Endothelial cell of umbilical vein (primary cell): ENCODE measurements around the gene GCH1. TPM values are rescaled to one million over a fixed set of nuclear protein-coding genes. Genes with fewer than 3 reads are reported as not detected.

Experiments
- BruUV-seq: library from RNA; stranded (reverse); fragments of 400-500 nt; replicated peaks from 2 replicates; lab custom pipeline; 2021; lab: Mats Ljungman, UMichigan
- CTCF ChIA-PET: fragments of 300-600, 350-600 bp; sonication (Branson Sonifier 250); formaldehyde crosslinking; loops from one replicate; lab custom pipeline; 2021; ENCODE audit warnings: antibody characterized with exemption, inconsistent platforms; lab: Charles Lee
- POLR2A ChIA-PET: fragments of 300-600, 350-600 bp; sonication (Branson Sonifier 250); formaldehyde crosslinking; loops from one replicate; lab custom pipeline; 2021; ENCODE audit warnings: antibody characterized with exemption, inconsistent platforms; lab: Charles Lee
- DNase-seq: peaks from one replicate; pipeline ENCODE4 v3.0.0-alpha.2; 2011; ENCODE audit warnings: low read depth, low spot score
- FAIRE-seq: peaks from 2 replicates; lab custom pipeline; 2011; peaks lifted over from hg19 to GRCh38; lab: Jason Lieb, UNC
- H2AFZ ChIP-seq: 2 replicates; pipeline ENCODE4 v1.6.0; 2012; ENCODE audit warnings: low read depth, low read length, control low read depth, inconsistent platforms
- H3K27ac ChIP-seq: 2 replicates; pipeline ENCODE4 v1.5.1; 2011; ENCODE audit warnings: low read depth, mild to moderate bottlenecking, control low read depth, low read length, moderate library complexity; ENCODE audit not compliant: insufficient read depth
- H3K27me3 ChIP-seq, 2 experiments: 2 replicates each; pipeline versions ENCODE4 v1.6.0 to v1.6.1; 2011; ENCODE audit warnings: low read length in 2 of 2, mixed read lengths in 1 of 2; ENCODE audit not compliant: control insufficient read depth in 2 of 2, insufficient read depth in 2 of 2
- H3K36me3 ChIP-seq, 2 experiments: 2 replicates in 1 of 2; 3 replicates in 1 of 2; pipeline ENCODE4 v1.5.1; 2011; ENCODE audit warnings: low read length in 2 of 2, mild to moderate bottlenecking in 1 of 2, moderate library complexity in 1 of 2; ENCODE audit not compliant: control insufficient read depth in 2 of 2, insufficient read depth in 2 of 2; ENCODE audit errors: extremely low read depth in 1 of 2
- H3K4me1 ChIP-seq: 3 replicates; pipeline ENCODE4 v1.5.1; 2011; ENCODE audit warnings: mild to moderate bottlenecking, low read length; ENCODE audit not compliant: control insufficient read depth, insufficient read depth; ENCODE audit errors: extremely low read depth
- H3K4me2 ChIP-seq: 2 replicates; pipeline ENCODE4 v1.6.1; 2011; ENCODE audit warnings: low read length, control low read depth, mixed read lengths; ENCODE audit not compliant: insufficient read depth
- H3K4me3 ChIP-seq, 3 experiments: fragments of 200-600 bp in 1 of 3; sonication (generic), shearing (Covaris generic) in 1 of 3; replicated peaks in 1 of 3; 2 replicates each; pipeline ENCODE4 v1.5.1; 2011 to 2016; ENCODE audit warnings: control low read depth in 3 of 3, low read length in 3 of 3, mild to moderate bottlenecking in 2 of 3, inconsistent platforms in 1 of 3, low read depth in 1 of 3, moderate library complexity in 1 of 3; ENCODE audit not compliant: insufficient read depth in 1 of 3
- H3K79me2 ChIP-seq: 2 replicates; pipeline ENCODE4 v1.6.0; 2012; ENCODE audit warnings: low read length, inconsistent platforms; ENCODE audit not compliant: control insufficient read depth, insufficient read depth
- H3K9ac ChIP-seq: replicated peaks from 2 replicates; pipeline ENCODE3; 2011; ENCODE audit warnings: low read length, control low read depth; ENCODE audit not compliant: insufficient read depth; ENCODE audit errors: extremely low read depth
- H3K9me1 ChIP-seq: replicated peaks from 3 replicates; pipeline ENCODE4 v1.6.0; 2011; ENCODE audit warnings: mild to moderate bottlenecking, low read length; ENCODE audit not compliant: control insufficient read depth, insufficient read depth; ENCODE audit errors: extremely low read depth
- H3K9me3 ChIP-seq: replicated peaks from 2 replicates; pipeline ENCODE4 v1.5.1; 2012; ENCODE audit warnings: low read length, inconsistent platforms; ENCODE audit not compliant: control insufficient read depth, insufficient read depth
- H4K20me1 ChIP-seq: replicated peaks from 2 replicates; pipeline ENCODE3; 2011; ENCODE audit warnings: mild to moderate bottlenecking, low read length; ENCODE audit not compliant: control insufficient read depth, insufficient read depth; ENCODE audit errors: extremely low read depth
- EZH2 ChIP-seq: IDR thresholded peaks from 2 replicates; pipeline ENCODE4 v1.6.1; 2012; ENCODE audit warnings: borderline replicate concordance, low read depth, mild to moderate bottlenecking, moderate library complexity, low read length, inconsistent platforms; ENCODE audit not compliant: severe bottlenecking
- FOS ChIP-seq: IDR thresholded peaks from 2 replicates; pipeline ENCODE4 v1.6.1; 2011; ENCODE audit warnings: mild to moderate bottlenecking, low read length, moderate library complexity, borderline replicate concordance; ENCODE audit not compliant: insufficient read depth
- GATA2 ChIP-seq: IDR thresholded peaks from 2 replicates; pipeline ENCODE4 v1.7.0; 2011; ENCODE audit warnings: low read depth, mild to moderate bottlenecking, moderate library complexity, mixed read lengths, low read length; ENCODE audit not compliant: insufficient read length, insufficient read depth
- JUN ChIP-seq: IDR thresholded peaks from 2 replicates; pipeline ENCODE4 v1.6.1; 2011; ENCODE audit warnings: borderline replicate concordance, low read depth; ENCODE audit not compliant: insufficient read length, insufficient read depth
- MAX ChIP-seq: IDR thresholded peaks from 2 replicates; pipeline ENCODE4 v1.6.1; 2011; ENCODE audit not compliant: insufficient read depth, insufficient read length
- MYC ChIP-seq: IDR thresholded peaks from one replicate; pipeline ENCODE4 v1.6.1; 2011; ENCODE audit warnings: mild to moderate bottlenecking, low read depth, low read length
- POLR2A ChIP-seq: IDR thresholded peaks from 2 replicates; pipeline ENCODE4 v1.6.1; 2012; ENCODE audit warnings: low read depth, mild to moderate bottlenecking, control low read depth, low read length
- POLR2AphosphoS5 ChIP-seq: IDR thresholded peaks from 2 replicates; pipeline ENCODE4 v1.6.1; 2012; ENCODE audit warnings: low read depth, mild to moderate bottlenecking, control low read depth, low read length, moderate library complexity; ENCODE audit not compliant: insufficient read depth
- dilution Hi-C: fragments of 300-500 bp; cut with MboI; formaldehyde crosslinking; loops from one replicate; pipeline ENCODE4 v1.15.0; 2019; ENCODE audit warnings: low sequenced_read_pairs; ENCODE audit not compliant: extremely low pct_ligation_motif_present
- intact Hi-C: fragments of 100-400 bp; cut with micrococcal nuclease; formaldehyde crosslinking; loops from one replicate; pipeline ENCODE4 v1.10.0; 2022
- polyA plus RNA-seq, 4 experiments: library from polyadenylated mRNA; depleted of rRNA in 3 of 4; stranded (reverse) in 3 of 4; unstranded in 1 of 4; fragments of >200 nt; gene quantifications; 2 replicates each; pipeline versions ENCODE4 v1.2.1 to v1.2.3, GENCODE V29; 2011 to 2012; ENCODE audit warnings: missing spikeins in 1 of 4
- total RNA-seq: library from RNA; stranded (reverse); gene quantifications from 2 replicates; pipeline ENCODE4 v1.2.3, GENCODE V29; 2021
- TF ChIP-seq, protein P1 (sequence below), 2 donors: IDR thresholded peaks; 1 replicate in 1 of 2; 2 replicates in 1 of 2; pipeline ENCODE4 v1.5.1; 2011; ENCODE audit warnings: low read length in 2 of 2, mild to moderate bottlenecking in 2 of 2, moderate library complexity in 2 of 2, control low read depth in 1 of 2, inconsistent platforms in 1 of 2, low read depth in 1 of 2; ENCODE audit not compliant: insufficient read depth in 1 of 2; ENCODE audit errors: extremely low read depth in 1 of 2

Gene GCH1
- total and polyA plus RNA-seq, 2 donors (not counting 3 experiments of a cell fraction or from before 2014, with no cell fraction given) = 3.6 to 4.6 TPM

- H3K9ac ChIP-seq = no peak overlapping the region
- ChIA-PET CTCF (interaction anchor here (1.2 to 1.4 kb wide), 3 partner anchors 10 to 21 kb away, joined by 4 to 7 read pairs (median 6); no protein-coding TSS in a partner anchor), POLR2A (no interaction called here)
- dilution Hi-C loops (no loop called here), intact Hi-C loops (no loop called here)
- no peaks in the 10 kb centered on the region for H4K20me1 ChIP-seq
- no peaks in the 10 kb centered on the region for H3K9me1 ChIP-seq
- peaks cover 5 to 10% of the 10 kb centered on the region in 2 experiments for H3K36me3 ChIP-seq
- no peaks in the 10 kb centered on the region for H3K27me3 ChIP-seq
- no peak overlapping the region for H3K4me2 ChIP-seq
- no peak overlapping the region for H3K4me3 ChIP-seq
- H2AFZ ChIP-seq = no peak overlapping the region
- H3K4me1 ChIP-seq = peaks cover 13% of the 10 kb centered on the region
- no peaks in the 10 kb centered on the region for H3K79me2 ChIP-seq
- no TSS peak for BruUV-seq
- TF ChIP-seq POLR2AphosphoS5 (no peak), POLR2A (no peak), MYC (no peak), MAX (no peak), GATA2 (no peak), JUN (no peak), EZH2 (no peak), FOS (no peak)
- TF ChIP-seq, protein P1, sequence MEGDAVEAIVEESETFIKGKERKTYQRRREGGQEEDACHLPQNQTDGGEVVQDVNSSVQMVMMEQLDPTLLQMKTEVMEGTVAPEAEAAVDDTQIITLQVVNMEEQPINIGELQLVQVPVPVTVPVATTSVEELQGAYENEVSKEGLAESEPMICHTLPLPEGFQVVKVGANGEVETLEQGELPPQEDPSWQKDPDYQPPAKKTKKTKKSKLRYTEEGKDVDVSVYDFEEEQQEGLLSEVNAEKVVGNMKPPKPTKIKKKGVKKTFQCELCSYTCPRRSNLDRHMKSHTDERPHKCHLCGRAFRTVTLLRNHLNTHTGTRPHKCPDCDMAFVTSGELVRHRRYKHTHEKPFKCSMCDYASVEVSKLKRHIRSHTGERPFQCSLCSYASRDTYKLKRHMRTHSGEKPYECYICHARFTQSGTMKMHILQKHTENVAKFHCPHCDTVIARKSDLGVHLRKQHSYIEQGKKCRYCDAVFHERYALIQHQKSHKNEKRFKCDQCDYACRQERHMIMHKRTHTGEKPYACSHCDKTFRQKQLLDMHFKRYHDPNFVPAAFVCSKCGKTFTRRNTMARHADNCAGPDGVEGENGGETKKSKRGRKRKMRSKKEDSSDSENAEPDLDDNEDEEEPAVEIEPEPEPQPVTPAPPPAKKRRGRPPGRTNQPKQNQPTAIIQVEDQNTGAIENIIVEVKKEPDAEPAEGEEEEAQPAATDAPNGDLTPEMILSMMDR (IDR thresholded peaks at IDR 0.05; ENCODE audit: extremely low read depth in 1 of 2, insufficient read depth in 1 of 2, low read depth in 1 of 2, low read length in 2 of 2) = no peak
- DNase-seq (no peak), FAIRE-seq (no peak)
- no peaks in the 10 kb centered on the region for H3K9me3 ChIP-seq
- H3K27ac ChIP-seq = no peak overlapping the region
These were observed 108.5 kb downstream of the GCH1 start for GRCh38 chr14:54794159-54794558.
